T-helper 2 cell treated with Interferon-gamma antibody and Interleukin-4, amounts not matched to agents 5 μg/mL and 100 μg/mL, for 36 hours (primary cell): ENCODE results near the gene HKDC1.

Source experiments
- DNase-seq: peaks from one replicate; pipeline ENCODE4 v3.0.0; 2021; ENCODE audit warnings: low spot score
- H3K27ac Mint-ChIP-seq: one replicate; pipeline ENCODE4 v1.8.0; 2021; ENCODE audit warnings: mild to moderate bottlenecking, mixed read lengths
- H3K27me3 Mint-ChIP-seq: one replicate; pipeline ENCODE4 v1.8.0; 2021; ENCODE audit warnings: low read depth, mixed read lengths
- H3K36me3 Mint-ChIP-seq: one replicate; pipeline ENCODE4 v1.8.0; 2021; ENCODE audit warnings: low read depth, mixed read lengths
- H3K4me1 Mint-ChIP-seq: one replicate; pipeline ENCODE4 v1.8.0; 2021; ENCODE audit warnings: low read depth, mixed read lengths
- H3K4me3 Mint-ChIP-seq: one replicate; pipeline ENCODE4 v1.8.0; 2022; ENCODE audit warnings: mild to moderate bottlenecking, moderate library complexity, mixed read lengths
- H3K9me3 Mint-ChIP-seq: one replicate; pipeline ENCODE4 v1.8.0; 2021; ENCODE audit warnings: mixed read lengths

The HKDC1 gene

GRCh38 chr10:69208761-69209160 is 11.4 kb upstream of the HKDC1 start:
- no peak overlapping the region for H3K4me3 Mint-ChIP-seq
- peaks cover 39% of the 10 kb centered on the region for H3K36me3 Mint-ChIP-seq
- no peak for DNase-seq
- no peaks in the 10 kb centered on the region for H3K27me3 Mint-ChIP-seq
- H3K9me3 Mint-ChIP-seq = no peaks in the 10 kb centered on the region
- peaks cover 39% of the 10 kb centered on the region for H3K4me1 Mint-ChIP-seq
- no peak overlapping the region for H3K27ac Mint-ChIP-seq

GRCh38 chr10:69209787-69210484 is 10.2 kb upstream of the HKDC1 start:
- peaks cover 42% of the 10 kb centered on the region for H3K4me1 Mint-ChIP-seq
- H3K27ac Mint-ChIP-seq = peak overlapping the region; percentile 1
- no peak overlapping the region for H3K4me3 Mint-ChIP-seq

GRCh38 chr10:69211104-69211503 is 9.0 kb upstream of the HKDC1 start:
- H3K4me3 Mint-ChIP-seq = no peak overlapping the region
- H3K27me3 Mint-ChIP-seq = no peaks in the 10 kb centered on the region
- H3K27ac Mint-ChIP-seq = no peak overlapping the region
- DNase-seq = no peak
- H3K9me3 Mint-ChIP-seq = no peaks in the 10 kb centered on the region
- peaks cover 45% of the 10 kb centered on the region for H3K4me1 Mint-ChIP-seq
- peaks cover 30% of the 10 kb centered on the region for H3K36me3 Mint-ChIP-seq

More at GRCh38 chr10:69209787-69210484, 10.2 kb upstream of the HKDC1 start:
- DNase-seq = peak; percentile 43
- no peaks in the 10 kb centered on the region for H3K9me3 Mint-ChIP-seq
- H3K27me3 Mint-ChIP-seq = no peaks in the 10 kb centered on the region
- peaks cover 36% of the 10 kb centered on the region for H3K36me3 Mint-ChIP-seq

- peaks cover 26% of the 10 kb centered on the region for H3K36me3 Mint-ChIP-seq
- no peak for DNase-seq
- no peaks in the 10 kb centered on the region for H3K9me3 Mint-ChIP-seq
- peaks cover 44% of the 10 kb centered on the region for H3K4me1 Mint-ChIP-seq
- no peaks in the 10 kb centered on the region for H3K27me3 Mint-ChIP-seq
- H3K4me3 Mint-ChIP-seq = no peak overlapping the region
- H3K27ac Mint-ChIP-seq = no peak overlapping the region
Measured at GRCh38 chr10:69211524-69211923, 8.6 kb upstream of the HKDC1 start.

- no peak for DNase-seq
- Mint-ChIP-seq H3K4me1 (peaks cover 36% of the 10 kb centered on the region), H3K4me3 (no peak overlapping the region), H3K36me3 (peaks cover 9% of the 10 kb centered on the region), H3K27ac (peak overlapping the region; percentile 20), H3K27me3 (no peaks in the 10 kb centered on the region), H3K9me3 (no peaks in the 10 kb centered on the region)
Measured at GRCh38 chr10:69213591-69214311, 6.4 kb upstream of the HKDC1 start.

GRCh38 chr10:69214666-69215131 is 5.4 kb upstream of the HKDC1 start:
- H3K4me3 Mint-ChIP-seq = no peak overlapping the region
- H3K27me3 Mint-ChIP-seq = no peaks in the 10 kb centered on the region
- no peak overlapping the region for H3K27ac Mint-ChIP-seq
- H3K36me3 Mint-ChIP-seq = peaks cover 3% of the 10 kb centered on the region
- H3K9me3 Mint-ChIP-seq = no peaks in the 10 kb centered on the region
- H3K4me1 Mint-ChIP-seq = peaks cover 33% of the 10 kb centered on the region
- no peak for DNase-seq

- no peaks in the 10 kb centered on the region for H3K9me3 Mint-ChIP-seq
- DNase-seq = peak; percentile 33
- no peaks in the 10 kb centered on the region for H3K27me3 Mint-ChIP-seq
- H3K4me3 Mint-ChIP-seq = peak overlapping the region; percentile 70
- peak overlapping the region; percentile 90 for H3K27ac Mint-ChIP-seq
- no peaks in the 10 kb centered on the region for H3K36me3 Mint-ChIP-seq
- H3K4me1 Mint-ChIP-seq = peaks cover 27% of the 10 kb centered on the region
Measured at GRCh38 chr10:69215405-69216171, 4.5 kb upstream of the HKDC1 start.

- Mint-ChIP-seq H3K27ac (peak overlapping the region; percentile 27), H3K4me3 (no peak overlapping the region), H3K36me3 (no peaks in the 10 kb centered on the region), H3K27me3 (no peaks in the 10 kb centered on the region), H3K4me1 (peaks cover 35% of the 10 kb centered on the region), H3K9me3 (no peaks in the 10 kb centered on the region)
- DNase-seq = no peak
Measured at GRCh38 chr10:69216577-69217118, 3.5 kb upstream of the HKDC1 start.

- H3K27ac Mint-ChIP-seq = no peak overlapping the region
- no peaks in the 10 kb centered on the region for H3K27me3 Mint-ChIP-seq
- H3K4me1 Mint-ChIP-seq = peaks cover 40% of the 10 kb centered on the region
- H3K9me3 Mint-ChIP-seq = no peaks in the 10 kb centered on the region
- H3K4me3 Mint-ChIP-seq = no peak overlapping the region
- no peak for DNase-seq
- no peaks in the 10 kb centered on the region for H3K36me3 Mint-ChIP-seq
Measured at GRCh38 chr10:69217119-69217754, 2.9 kb upstream of the HKDC1 start.

GRCh38 chr10:69218831-69219230 is 1.3 kb upstream of the HKDC1 start:
- H3K4me1 Mint-ChIP-seq = peaks cover 51% of the 10 kb centered on the region
- H3K27ac Mint-ChIP-seq = no peak overlapping the region

GRCh38 chr10:69220507-69220906 is 375 bp downstream of the HKDC1 start:
- Mint-ChIP-seq H3K4me3 (no peak overlapping the region), H3K9me3 (no peaks in the 10 kb centered on the region), H3K4me1 (peaks cover 50% of the 10 kb centered on the region), H3K36me3 (no peaks in the 10 kb centered on the region), H3K27me3 (no peaks in the 10 kb centered on the region), H3K27ac (peak overlapping the region; percentile 74)
- no peak for DNase-seq

More at GRCh38 chr10:69218831-69219230, 1.3 kb upstream of the HKDC1 start:
- Mint-ChIP-seq H3K36me3 (no peaks in the 10 kb centered on the region), H3K9me3 (no peaks in the 10 kb centered on the region), H3K4me3 (no peak overlapping the region), H3K27me3 (no peaks in the 10 kb centered on the region)
- no peak for DNase-seq

GRCh38 chr10:69222157-69223027 is 2.3 kb downstream of the HKDC1 start:
- Mint-ChIP-seq H3K27ac (peak overlapping the region; percentile 94), H3K4me1 (peaks cover 43% of the 10 kb centered on the region), H3K27me3 (no peaks in the 10 kb centered on the region), H3K4me3 (peak overlapping the region; percentile 81), H3K9me3 (no peaks in the 10 kb centered on the region), H3K36me3 (no peaks in the 10 kb centered on the region)
- DNase-seq = peak; percentile 88

- no peaks in the 10 kb centered on the region for H3K36me3 Mint-ChIP-seq
- peak overlapping the region; percentile 81 for H3K4me3 Mint-ChIP-seq
- H3K4me1 Mint-ChIP-seq = peaks cover 49% of the 10 kb centered on the region
- no peaks in the 10 kb centered on the region for H3K9me3 Mint-ChIP-seq
- peak overlapping the region; percentile 94 for H3K27ac Mint-ChIP-seq
- no peak for DNase-seq
- no peaks in the 10 kb centered on the region for H3K27me3 Mint-ChIP-seq
Measured at GRCh38 chr10:69223028-69223342, 2.9 kb downstream of the HKDC1 start.
